HG02973 (cell line): ENCODE data around the gene GRM3.

ENCODE experiments used
- ATAC-seq: cut with Tn5 transposase; IDR thresholded peaks from one replicate; pipeline ENCODE4 v1.9.1; 2021; ENCODE audit warnings: moderate library complexity; ENCODE audit not compliant: unreplicated experiment

Gene GRM3

DNA sequence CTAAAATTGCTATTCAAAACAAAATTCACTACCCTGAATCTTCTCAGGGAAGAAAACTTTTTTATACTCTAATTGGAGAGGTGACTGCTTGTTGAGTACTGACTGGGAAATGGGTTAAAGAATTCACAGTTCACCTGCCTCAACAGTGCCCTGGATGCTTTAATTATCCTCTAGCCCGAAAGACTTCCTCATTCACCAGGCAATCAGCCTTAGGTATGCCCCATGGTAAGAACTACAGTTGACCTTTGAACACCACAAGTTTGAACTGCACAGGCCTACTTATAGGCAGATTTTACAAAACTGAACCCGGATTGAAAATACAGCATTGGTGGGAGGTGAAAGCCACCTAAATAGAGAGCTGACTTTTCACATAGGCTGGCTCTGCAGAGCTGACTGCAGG is 240.4 kb downstream of the GRM3 start:
- no peak for ATAC-seq

DNA sequence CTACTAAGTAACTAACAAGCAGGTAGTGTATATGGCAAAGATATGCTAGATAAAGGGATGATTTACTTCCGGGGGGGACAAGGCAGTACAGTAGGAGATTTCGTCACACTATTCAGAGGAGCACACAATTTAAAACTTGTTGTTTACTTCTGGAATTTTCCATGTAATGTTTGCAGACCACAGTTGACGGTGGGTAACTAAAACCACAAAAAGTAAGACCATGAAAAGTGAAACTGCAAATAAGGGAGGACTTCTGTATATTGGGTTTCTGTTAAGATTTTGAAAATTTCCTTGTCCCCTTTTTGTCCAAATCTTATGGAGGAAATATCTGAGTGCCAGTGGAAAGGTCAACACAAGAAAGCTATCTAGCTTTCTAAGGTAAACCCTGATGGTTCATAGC is 245.8 kb downstream of the GRM3 start:
- ATAC-seq: no peak

DNA sequence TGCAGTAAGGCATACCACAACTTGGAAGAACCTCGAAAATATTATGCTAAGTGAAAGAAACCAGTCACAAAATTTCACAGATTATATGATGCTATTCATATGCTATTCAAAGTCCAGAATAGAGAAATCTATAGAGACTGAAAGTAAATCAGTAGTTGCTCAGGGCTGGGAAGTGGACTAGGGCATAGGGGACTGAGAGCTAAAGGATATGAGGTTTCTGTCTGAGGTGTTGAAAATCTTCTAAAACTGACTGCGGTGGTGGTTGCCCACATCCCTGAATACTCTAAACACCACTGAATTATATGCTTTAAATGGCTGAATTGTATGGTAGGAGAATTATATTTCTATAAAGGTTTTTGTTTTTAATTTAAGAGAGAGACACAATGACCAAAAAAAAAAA is 254.5 kb downstream of the GRM3 start:
- no peak for ATAC-seq

DNA sequence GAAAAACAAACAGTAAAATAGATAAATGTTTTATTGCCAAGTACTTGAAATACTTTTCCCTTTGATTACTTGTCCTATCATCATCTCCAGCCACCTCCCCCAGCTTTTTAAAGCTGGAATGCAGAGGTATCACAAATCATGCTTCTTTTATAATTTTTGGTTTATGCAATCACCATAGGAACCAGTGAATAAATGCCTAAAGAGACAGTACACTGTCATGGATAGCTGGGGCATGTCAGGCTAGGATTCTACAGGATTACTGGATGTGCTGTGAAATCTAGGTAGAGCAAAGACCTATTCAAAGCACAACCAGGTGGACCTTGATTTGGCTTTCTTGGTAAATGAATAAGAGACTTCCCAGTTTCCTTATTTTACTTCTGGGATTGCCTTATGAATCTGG is 257.2 kb downstream of the GRM3 start:
- no peak for ATAC-seq

DNA sequence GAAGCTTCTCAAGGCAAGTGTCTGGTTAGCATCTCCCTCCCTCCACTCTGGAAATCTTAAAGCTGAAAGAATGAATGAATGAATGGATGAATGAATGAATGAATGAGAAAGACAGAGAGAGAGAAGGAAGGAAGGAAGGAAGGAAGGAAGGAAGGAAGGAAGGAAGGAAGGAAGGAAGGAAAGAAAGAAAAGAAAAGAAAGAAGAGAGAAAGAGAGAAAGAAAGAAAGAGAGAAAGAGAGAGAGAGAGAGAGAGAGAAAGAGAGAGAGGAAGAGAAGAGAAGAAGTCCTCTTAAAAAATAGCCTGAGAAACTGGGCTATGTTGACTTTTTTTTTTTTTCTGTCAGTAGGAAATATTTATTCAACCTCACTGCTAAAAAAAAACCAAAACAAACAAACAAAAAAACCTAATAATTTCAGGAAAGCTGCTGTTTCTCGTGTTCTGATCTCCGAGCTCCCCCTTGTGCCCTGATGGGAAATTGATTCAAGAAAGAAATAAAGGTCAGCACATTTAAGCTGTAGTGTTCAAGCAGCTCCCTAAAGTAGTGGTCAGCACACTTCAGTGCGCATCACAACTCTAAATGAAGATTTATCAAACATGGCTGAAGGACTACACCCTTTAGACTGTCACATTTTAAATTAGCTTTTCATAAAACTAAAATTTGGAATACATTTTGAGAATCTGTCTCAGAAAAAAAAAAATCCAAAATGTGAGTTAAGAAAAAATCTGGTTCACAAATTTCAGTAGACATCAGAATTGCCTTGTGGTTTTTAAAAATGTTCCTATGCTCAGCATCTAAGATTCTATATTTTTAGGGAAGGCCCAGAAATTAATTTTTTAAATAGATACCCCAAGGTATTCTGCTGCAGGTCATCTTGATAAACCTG is 261.5 kb downstream of the GRM3 start:
- no peak for ATAC-seq

DNA sequence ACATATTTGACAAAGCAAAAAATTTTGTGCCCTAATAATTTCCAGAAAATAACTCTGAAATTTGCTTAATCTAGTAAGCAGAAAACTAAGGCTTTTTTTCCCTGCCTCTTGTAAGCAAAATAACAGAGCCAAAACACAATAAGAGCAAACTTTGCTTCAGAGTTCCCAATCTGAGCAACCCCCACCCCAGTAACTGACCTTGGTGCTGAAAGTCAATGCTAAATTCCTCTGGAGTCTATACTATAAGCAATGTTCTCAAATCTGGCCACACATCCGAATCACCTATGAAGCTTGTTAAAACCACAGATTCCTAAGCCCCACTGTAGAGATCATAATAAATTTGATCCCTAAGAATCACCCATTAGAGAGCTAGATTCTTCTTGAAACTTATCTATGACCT is 265.2 kb downstream of the GRM3 start:
- no peak for ATAC-seq

DNA sequence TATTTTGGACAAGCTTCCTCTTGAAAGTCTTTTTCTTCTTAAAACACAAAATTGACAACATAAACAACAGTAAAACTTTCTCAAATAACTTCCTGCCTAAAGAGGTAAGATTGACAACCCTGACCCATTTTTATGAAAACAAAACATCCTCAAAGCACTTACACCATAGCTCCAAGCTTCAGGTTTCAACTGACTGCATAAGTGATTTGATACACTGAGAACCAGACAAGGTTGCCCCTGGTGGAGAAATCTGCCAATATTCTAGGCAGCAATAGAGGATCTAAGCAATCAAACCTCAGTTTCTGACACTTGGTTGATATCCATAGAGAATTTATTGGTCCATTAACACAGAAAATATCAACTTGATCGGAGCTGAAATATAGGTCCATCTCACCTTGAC is 267.9 kb downstream of the GRM3 start:
- no peak for ATAC-seq

DNA sequence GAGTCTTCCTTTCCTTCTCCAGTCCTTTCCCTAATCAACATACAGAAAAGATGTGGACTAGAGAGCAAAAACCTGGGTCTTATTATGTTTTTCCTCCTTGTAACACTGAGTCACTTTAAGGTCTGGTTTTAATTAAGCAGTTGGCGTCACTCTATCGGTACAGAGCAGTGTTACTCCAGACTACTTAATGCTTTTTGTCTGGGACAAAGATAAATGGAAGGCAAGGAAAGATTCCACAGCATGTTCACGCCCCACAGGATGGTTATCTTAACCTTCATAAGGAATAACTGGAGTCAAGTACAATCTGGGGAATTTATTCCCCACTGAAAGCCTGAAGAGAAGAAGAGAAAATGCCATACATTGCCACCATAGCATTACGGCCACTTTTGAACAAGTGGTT is 270.0 kb downstream of the GRM3 start:
- ATAC-seq: no peak
